EL (cell line): ENCODE results near the gene YIF1A.

Experiments used
- DNase-seq: peaks from one replicate; pipeline ENCODE4 v3.0.0-alpha.2; 2016

The YIF1A gene, protein sequence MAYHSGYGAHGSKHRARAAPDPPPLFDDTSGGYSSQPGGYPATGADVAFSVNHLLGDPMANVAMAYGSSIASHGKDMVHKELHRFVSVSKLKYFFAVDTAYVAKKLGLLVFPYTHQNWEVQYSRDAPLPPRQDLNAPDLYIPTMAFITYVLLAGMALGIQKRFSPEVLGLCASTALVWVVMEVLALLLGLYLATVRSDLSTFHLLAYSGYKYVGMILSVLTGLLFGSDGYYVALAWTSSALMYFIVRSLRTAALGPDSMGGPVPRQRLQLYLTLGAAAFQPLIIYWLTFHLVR

GRCh38 chr11:66288671-66289547 is at the start of gene YIF1A:
Gene YIF1A (minus strand): TSS chr11:66289143. CDS start chr11:66288985, 158 bp downstream.
- DNase-seq = peak; percentile 100

DNA sequence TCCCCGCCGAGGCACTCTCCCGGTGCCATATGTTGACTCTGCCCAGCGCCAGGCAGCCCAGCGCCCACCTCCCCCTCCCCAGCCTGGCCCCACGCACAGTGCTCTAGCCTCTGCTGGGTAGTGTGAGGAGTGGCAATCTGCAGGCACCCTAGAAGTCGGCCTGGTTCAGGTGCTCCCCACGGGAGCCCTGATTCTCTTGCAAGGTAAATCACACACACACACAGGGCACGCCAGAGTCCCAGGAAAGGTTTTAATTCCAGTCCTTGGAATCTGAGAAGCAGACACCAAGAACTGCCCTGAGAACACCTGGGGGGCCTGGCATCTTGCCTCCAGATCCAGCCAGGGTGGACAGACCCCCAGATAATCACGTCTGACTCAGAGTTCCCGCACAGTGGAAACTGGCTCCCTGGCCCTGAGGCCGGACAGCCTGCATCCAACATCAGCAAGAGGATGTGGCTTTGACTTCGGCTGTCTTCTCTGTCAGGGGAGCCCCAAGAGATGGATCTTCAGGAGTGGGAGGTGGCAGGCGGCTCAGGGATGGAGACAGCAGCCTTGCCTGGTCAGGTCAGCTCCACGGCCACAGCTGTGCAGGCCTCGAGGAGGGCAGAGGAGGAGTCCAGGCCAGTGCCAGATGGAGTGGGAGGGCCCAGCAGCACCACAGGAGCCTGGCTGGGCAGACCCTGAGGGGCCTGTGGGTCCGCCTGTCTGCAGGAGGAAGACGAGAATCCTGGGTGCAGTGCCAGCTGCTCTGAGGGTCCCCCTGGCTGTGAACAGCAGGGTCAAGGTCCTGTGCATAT is 48.4 kb upstream of the YIF1A start:
- DNase-seq = peak; percentile 58

DNA sequence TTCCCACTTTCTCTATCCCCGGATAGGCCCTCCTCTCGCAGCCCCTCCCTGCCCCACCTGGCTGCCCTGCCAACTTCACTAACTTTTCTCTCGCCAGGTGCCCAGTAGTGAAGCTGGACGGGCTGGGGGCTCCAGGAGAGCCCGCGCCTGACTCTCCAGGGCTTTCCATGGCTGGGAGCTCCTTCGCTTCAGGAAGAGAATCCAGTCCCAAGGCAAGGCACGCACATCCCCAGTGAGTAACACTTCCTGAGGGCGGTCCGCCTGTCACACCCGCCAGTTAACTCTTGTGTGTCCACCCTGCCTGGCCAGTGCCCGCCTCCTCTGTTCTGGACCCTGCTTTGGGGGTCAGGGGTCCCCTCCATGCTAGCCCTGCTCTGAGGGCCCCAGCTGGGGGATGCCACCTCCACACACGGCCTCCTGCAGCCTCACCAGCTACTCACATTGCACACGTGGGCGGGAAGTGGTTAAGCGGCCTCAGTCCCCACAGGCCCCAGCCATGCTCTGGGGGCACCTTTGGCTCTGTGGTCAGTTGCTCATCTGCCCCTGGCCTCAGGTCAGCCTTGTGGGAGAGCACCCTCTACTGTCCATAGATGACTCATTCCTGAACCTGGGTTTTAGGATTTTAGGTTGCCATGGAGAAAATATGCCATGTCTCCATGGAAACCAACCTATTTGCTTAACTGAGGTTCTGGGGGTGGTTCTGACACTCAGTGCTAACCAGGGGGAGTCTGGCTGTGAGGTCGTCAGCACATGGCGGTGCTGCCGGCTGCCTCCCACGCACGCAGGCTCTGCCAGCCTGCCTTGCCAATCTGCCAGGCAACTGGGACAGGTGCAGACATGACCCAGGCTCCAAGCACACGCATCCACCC is 47.5 kb upstream of the YIF1A start, which contains the start of gene RIN1:
TSS of gene RIN1 (minus strand) at position 201 of the 869 bp plus-strand sequence. CDS start at position 169, 32 bp downstream.
- peak; percentile 100 for DNase-seq

- DNase-seq = peak; percentile 75
These were observed 46.7 kb upstream of the YIF1A start for GRCh38 chr11:66335531-66336233.

GRCh38 chr11:66334605-66335442 is 45.9 kb upstream of the YIF1A start:
- no peak for DNase-seq

DNA sequence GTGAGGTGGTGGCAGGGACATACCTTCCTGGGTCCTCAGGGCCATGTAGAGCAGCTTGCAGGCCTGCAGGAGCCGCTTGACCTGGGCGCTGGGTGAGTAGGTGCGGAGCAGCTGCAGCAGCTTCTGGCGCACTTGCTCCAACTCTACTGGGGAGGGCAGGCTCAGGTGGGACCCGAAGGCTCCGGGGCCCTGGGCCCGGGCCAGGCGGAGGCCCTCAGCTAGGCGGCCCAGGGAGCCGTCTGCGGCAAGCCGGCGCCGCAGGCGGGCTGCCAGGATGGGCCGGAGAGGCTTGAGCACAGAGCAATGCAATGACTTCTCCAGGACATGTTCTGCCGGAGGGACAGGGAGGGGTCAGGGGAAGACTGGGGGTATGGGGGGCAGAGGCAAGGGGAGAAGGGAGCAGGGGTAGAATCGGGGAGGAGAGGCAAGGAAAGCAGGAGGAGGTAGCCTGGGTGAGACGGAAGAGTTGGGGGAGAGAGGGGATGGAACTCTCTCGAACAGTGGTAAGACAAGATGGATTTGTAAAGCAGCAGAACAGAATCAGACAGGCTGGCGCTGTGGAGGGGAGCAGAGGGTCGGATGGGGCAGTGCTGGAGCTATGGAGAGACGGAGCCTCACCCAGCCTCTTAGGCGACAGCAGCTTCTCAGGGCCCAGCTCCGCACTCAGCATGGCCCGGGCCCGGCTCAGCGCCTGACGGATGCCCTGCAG is 45.1 kb upstream of the YIF1A start:
- no peak for DNase-seq

DNA sequence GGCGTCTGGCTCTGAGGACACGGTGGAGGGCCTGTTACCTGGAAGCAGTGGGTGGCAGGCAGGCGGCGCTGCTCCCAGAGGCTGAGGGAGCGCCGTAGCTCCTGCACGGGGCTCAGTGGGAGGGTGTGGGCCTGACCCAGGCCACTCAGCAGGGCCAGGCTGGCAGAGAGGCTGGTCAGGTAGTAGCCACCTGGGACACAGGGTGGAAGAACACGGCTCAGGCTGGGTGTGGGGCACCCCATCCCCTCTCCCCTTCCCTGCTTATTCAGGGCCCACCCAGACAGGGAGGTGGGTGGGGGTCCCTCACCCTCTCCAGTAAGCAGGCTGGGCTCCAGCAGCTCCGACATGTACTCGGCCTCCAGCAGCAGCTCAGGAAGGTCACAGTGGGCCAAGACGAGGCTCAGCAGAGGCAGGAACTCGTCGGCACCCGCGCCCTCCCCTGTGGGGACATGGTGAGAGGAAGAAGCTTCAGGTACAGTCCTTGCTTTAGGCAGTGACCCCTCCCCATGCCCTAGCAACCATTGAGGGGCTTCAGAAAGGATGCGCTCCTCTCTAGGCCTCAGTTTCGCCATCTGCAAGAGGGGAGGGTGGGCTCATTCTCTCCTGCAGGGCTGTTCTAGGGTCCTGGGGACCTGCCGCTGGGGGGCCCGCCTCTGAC is 44.4 kb upstream of the YIF1A start:
- DNase-seq = no peak

DNA sequence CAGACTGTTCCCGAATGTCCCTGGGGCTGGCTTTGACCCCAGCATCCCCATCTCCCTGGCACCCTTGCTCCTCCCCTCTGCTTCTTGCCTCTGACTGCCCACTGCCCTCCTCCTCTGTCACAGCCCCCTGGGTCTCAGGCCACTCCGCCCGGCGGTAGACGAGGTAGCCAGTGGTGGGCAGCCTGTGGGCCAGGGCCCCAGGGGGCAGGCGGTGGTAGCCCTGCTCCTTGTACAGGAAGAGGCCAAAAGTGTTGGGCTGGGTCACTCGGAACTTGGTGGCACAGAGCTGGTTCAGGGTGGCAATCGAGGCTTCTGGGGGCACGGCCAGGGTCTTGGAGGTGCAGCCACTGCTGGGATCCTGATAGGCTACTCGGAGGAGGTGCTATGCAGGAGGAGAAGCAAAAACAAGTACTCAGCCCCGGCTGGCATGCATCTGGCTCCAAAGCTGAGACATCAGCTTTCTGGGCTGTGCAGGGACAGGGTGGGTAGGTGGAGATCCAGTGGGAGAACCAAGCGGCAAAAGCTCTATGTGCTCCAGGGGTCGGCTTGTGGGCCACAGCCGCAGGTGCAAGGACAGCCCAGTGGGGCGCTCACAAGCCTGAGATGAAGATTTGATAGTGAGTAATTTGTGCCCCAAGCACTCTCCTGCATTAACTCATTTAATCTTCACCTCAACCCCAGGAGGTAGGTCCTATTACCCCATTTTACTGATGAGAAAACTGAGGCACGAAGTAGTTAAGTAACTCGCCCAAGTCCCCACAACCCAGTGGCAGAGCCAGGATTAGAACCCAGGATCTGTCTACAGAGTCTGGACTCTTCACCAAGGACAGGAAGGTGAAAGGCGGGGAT is 43.7 kb upstream of the YIF1A start:
- no peak for DNase-seq

DNA sequence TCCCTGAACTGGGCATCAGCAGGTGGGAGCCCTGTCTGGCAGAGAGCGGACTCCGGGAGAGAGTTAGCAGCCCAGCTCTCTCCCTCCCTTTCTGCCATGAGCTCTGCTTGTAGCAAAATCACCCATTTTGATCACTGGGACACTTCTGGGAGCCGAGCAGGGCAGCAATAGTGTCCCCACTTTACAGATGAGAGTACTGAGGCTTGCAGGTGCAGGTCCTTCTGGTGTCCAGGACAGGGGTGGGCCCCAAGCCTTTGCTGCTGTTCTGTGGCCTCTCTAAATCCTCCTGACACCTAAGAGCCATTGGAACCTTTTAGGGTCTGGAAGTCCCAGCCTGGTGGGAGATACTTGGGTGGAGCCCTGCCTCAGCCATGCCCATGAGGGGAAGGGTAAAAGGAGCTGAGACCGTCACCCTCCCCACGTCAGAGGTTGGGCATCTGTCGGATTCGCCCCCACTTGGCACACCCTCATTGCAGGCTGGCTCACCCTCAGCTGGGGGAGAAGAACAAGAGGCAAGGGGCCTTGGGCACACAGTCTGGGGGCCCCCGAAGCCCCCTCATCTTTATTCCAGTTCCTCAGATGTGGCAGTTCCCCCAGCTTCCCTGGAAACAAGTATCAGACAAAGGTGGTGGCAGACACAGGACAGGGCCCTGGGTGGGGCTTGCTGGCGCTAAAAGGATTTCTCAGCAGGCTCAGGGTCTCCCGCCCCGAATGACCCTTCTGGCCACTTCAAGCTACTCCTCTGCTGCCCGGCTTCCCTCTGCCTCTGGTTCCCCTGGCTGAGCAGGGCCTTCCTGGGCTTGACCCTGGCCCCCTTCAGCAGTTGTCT is 42.8 kb upstream of the YIF1A start:
- DNase-seq = no peak

GRCh38 chr11:66330931-66331330 is 42.0 kb upstream of the YIF1A start:
- DNase-seq = no peak

- DNase-seq = no peak
These were observed 40.3 kb upstream of the YIF1A start for GRCh38 chr11:66329165-66329673.

- DNase-seq = peak; percentile 86
These were observed 39.6 kb upstream of the YIF1A start for GRCh38 chr11:66328302-66329144.

DNA sequence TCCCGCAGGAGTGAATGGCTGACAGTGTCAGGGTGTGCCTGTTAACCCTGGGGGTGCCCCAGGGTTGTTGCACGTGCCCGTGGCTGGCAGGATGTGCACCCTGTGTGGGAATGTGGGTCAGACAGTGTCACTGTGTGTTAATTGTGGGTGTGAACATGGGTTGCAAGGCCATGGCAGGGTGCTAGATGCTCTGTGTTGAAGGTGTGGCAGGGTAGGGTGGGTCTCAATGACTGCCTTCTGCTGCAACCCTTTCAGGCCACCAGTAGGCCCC is 39.0 kb upstream of the YIF1A start:
- peak; percentile 56 for DNase-seq

DNA sequence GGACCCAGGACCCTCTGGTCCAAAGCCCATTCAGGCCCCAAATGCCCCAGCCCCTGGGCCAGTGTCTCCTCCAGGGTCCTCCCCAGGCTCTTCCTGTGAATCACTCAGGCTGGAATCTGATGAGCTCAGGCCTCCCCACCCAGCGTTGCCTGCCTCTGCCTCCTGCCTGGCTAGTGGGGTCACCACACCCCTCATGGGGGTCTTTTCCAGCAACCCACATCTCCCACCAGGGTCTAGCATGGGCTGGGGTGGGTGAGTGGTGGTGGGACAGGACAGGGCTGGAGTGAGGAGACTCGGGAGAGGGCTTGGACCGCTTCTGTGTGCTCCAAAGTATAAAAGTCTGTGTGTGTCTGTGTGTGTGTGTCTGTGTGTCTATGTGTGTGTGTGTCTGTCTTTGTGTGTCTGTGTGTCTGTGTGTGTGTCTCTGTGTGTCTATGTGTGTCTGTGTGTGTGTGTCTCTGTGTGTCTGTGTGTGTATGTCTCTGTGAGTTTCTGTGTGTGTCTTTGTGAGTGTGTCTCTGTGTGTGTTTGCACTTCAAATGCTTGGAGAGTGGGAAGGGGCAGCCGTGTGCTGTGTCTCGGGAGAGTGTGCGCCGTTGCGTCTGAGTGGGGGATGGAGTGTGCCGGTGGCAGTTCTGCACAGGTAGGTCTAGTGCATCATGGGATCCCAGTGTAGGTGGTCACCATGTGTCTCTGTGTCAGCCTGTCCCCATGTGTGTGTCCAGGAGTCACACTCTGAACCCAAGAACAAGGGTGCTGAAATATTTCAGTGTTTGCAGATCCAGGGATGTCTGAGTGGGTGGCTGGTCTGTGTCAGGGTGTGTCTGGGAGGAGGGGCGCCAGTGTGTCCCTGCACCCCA is 38.5 kb upstream of the YIF1A start:
- peak; percentile 86 for DNase-seq
